ENCODE results near the gene NUB1.

NUB1 gene

DNA sequence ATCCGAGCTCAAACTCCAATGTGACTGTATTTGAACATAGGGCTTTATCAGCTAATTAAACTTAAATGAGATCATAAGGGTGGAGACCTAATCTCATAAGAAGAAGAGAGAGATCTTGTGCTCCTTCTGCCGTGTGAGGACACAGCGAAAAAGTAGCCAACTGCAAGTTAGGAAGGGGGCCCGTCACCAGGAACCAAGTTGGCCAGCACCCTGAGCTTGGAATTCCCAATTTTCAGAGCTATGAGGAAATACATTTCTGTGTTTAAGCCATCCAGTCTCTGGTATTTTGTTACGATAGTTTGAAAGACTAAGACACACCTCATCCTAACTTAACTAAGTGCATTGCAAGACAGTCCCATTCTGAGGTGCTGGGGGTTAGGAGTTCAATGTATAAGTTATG is 82.3 kb downstream of the NUB1 start:
- TF ChIP-seq, protein P1, sequence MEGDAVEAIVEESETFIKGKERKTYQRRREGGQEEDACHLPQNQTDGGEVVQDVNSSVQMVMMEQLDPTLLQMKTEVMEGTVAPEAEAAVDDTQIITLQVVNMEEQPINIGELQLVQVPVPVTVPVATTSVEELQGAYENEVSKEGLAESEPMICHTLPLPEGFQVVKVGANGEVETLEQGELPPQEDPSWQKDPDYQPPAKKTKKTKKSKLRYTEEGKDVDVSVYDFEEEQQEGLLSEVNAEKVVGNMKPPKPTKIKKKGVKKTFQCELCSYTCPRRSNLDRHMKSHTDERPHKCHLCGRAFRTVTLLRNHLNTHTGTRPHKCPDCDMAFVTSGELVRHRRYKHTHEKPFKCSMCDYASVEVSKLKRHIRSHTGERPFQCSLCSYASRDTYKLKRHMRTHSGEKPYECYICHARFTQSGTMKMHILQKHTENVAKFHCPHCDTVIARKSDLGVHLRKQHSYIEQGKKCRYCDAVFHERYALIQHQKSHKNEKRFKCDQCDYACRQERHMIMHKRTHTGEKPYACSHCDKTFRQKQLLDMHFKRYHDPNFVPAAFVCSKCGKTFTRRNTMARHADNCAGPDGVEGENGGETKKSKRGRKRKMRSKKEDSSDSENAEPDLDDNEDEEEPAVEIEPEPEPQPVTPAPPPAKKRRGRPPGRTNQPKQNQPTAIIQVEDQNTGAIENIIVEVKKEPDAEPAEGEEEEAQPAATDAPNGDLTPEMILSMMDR (IDR thresholded peaks at IDR 0.05; ENCODE audit: borderline replicate concordance, insufficient read depth, low read depth, low read length), result no peak
- no peak overlapping the region for H3K4me3 ChIP-seq (ENCODE audit: low read depth, low read length)

DNA sequence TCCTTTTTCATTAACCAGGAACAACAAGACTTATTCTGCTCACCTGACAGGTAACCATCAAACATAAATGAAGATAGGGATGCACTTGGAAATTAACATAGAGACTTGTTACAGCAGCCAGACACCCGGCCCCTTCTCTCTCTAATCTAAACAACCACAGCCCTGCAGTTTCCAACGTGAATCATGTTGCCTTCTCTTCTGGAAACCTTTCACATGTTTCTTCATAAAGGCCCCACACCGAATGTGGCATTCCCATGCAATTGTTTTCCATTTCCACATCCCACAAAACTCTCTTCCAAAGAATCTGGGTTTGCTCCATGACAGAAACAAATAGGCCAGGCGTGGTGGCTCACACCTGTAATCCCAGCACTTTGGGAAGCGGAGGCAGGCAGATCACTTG is 83.2 kb downstream of the NUB1 start:
- TF ChIP-seq, protein P1 (IDR thresholded peaks at IDR 0.05; ENCODE audit: borderline replicate concordance, insufficient read depth, low read depth, low read length), result no peak

DNA sequence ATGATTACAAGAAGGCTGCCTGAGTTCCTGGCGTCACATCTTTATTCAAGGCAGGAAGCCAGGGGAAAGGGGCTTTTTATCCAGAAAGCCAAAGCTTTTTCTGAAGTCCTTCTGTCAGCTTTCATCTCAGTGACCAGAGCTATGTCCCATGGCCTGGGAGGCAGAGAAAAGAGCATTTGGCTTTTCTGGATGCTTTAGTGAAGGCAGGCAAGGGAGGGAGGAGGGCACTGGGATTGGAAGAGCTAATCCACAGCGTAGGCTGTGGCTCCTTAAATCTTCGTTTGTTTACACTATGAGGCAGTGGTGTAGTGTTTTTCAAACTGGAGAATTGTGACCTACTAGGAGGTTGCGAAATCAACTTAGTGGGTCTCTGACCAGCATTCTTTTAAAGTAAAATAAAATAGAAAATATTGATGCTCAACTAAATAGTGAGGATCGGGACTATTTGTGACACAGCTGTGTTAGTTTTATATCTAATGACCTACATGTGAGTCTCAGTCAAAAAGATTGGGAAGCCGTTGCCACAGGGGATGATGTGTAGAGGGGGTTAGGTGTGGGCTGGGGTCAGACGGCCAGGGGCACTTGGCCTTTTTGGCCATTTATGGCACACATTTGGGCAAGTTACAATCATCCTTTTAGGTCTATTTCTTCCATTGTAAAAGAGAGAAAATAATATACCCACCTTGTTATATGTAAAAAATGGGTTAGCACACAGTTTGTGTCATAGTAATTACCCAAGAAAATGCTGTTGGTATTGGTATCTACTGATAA is 84.2 kb downstream of the NUB1 start:
- TF ChIP-seq, protein P1 (IDR thresholded peaks at IDR 0.05; ENCODE audit: borderline replicate concordance, insufficient read depth, low read depth, low read length), result no peak
- no peak overlapping the region for H3K4me3 ChIP-seq (ENCODE audit: low read depth, low read length)

More for the DNA sequence above, 83.2 kb downstream of the NUB1 start:
- no peak overlapping the region for H3K4me3 ChIP-seq (ENCODE audit: low read depth, low read length)

DNA sequence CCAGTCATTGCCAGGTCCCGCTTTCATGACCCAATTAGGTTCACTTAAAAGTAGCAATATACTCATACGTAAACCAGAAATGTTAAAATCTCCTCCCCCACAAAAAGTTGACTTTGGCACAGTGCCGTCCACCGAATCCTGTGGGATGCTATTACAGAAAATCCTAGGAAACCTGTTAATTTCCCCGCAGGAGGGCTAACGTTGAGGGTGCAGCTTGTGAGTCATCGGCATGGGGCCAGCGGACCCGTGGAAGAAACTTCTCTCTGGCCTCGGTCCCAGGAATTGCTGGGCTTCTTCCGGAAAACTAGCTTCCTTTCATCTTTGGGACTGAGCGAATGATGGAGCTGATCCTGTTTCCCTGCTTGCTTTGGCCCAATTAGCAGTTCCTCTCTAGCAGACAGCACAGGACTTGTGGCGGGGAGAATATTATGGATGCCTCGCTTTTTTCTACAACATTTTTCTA is 84.9 kb downstream of the NUB1 start:
- TF ChIP-seq, protein P1 (IDR thresholded peaks at IDR 0.05; ENCODE audit: borderline replicate concordance, insufficient read depth, low read depth, low read length), result no peak
- no peak overlapping the region for H3K4me3 ChIP-seq (ENCODE audit: low read depth, low read length)

DNA sequence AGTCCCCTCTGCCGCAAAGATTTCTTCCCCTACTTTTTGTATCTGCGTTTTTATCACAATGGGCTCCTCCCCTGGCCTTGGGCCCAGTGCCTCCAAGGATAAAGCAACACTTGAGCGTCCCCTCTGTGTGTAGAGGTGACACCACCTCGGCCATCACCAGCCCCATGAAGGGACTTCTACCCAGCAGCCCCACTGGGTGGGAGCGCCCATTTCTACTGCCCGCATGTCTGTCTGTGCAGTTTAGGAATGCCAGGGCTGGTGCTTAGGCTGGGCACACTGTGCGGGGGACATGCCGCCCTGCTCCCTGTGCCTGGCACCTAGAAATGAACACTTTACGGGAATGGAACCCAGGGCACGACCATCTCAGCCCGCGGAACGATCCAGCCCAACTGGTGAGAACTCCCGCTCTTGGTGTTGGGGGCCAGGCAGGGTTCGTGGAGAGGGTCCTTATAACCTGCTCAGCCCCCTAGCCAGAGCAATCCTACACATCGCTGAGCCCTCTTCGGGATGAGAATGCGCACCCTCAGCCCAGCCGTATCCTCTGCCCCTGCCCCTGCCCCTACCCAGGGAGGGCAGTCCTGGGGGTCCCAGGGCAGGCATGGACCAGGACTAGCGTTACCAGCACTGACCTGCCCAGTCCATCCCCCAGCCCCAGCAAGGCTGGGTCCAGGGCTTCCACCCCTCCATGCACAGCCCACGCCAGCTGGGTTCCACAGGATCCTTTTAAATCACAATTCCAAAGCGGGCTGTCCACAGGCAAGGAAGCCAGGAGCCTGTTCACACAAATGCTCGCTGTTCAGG is 85.5 kb downstream of the NUB1 start:
- H3K4me3 ChIP-seq (ENCODE audit: low read depth, low read length), result no peak overlapping the region
- TF ChIP-seq, protein P1 (IDR thresholded peaks at IDR 0.05; ENCODE audit: borderline replicate concordance, insufficient read depth, low read depth, low read length), result no peak

DNA sequence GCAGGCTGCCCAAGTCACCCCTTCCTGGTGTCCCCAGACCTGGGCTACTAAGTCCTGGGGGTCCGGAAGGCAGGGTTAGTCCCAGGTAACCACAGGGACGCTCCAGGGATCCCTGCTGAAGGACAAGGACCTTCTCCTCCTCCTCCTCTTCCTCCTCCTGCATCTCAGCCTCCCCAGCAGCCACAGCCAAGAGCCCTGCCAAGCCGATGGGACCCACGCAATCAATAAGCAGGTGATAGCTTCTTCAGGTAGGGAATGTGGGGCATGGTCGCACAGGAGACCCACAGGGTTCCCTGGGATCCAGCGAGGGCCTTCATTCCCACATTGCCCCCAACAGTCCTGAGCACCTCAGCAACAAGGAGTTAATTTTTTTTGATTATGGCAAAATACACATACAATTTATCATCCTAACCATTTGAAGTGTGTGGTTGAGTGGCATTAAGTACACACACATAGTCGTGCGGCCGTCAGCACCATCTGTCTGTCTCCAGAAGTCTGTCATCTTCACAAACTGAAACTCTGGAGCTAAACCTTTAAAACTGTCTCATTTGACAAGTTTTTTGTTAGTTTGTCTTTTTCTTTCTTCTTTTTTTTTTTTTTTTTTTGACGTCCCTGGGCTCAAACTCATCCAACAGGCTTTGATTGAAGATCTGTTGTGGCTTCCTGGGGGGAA is 86.2 kb downstream of the NUB1 start:
- H3K4me3 ChIP-seq (ENCODE audit: low read depth, low read length), result no peak overlapping the region
- TF ChIP-seq, protein P1 (IDR thresholded peaks at IDR 0.05; ENCODE audit: borderline replicate concordance, insufficient read depth, low read depth, low read length), result no peak
